ENCODE results near the gene CGB5.
A peak's percentile ranks its signal among the peaks of the same experiment; 100 is the strongest.
"Not testable (repeated sequence)": the region's sequence is repeated elsewhere in the genome, so short reads cannot be mapped to it uniquely, and the experiment has no call there.

The CGB5 gene

DNA sequence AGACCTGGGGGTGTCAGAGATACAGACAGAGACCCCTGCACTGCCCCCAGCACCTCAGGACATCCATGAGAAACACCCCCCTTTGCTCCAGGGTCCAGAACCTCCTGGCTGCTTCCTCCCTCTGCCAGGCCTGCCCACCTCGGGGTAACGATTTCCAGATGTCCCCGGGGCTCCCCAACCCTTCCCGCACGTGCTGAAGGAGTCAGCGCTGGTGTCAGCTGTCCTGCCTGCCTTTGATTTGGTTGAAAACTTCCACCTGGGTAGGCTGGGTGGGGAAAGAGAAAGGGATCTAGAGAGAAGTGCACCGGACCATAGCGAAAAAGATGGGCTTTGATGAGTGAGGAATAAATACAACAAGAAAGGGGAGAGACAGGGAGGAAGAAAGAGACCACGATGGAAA is 15.4 kb downstream of the CGB5 start:
- DNase-seq, result no peak

DNA sequence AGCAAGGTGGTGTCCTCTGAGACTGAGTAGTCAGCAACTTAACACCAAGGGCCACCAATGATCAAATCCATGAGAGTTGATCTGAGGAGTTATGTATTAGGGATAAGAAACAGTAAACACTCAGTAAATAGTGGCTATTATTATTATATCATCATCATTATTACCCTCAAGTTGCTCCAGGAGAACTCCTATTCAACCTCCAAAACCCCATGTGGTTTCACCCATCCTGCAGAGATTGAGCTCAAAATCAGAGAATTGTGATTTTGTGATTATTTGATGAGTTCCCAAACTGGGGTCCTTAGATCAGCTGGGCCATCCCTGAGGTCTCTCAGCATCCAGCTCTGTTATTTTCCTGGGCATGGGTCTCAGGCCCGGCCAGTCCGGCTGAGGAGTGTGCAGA is 17.4 kb downstream of the CGB5 start:
- DNase-seq, result no peak

DNA sequence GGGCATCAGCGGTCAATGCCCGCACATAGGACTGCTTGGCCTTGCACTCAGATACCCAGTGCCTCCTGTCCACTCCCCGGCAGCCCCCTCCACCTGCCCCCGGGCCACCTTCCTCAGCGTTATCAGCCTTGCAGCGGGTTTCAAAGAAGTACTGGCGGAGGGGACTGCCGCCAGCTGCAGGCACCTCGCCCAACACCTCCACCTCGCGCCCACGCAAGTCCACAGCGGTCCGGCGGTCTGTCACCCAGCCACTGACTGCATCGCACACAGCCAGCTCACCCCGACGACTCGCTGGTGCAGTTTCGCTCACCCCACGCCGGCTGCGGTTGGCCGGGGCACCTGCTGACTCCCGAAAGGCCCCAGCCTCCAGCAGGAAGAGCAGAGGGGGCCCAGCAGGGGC is 17.8 kb downstream of the CGB5 start:
- no peak for DNase-seq

DNA sequence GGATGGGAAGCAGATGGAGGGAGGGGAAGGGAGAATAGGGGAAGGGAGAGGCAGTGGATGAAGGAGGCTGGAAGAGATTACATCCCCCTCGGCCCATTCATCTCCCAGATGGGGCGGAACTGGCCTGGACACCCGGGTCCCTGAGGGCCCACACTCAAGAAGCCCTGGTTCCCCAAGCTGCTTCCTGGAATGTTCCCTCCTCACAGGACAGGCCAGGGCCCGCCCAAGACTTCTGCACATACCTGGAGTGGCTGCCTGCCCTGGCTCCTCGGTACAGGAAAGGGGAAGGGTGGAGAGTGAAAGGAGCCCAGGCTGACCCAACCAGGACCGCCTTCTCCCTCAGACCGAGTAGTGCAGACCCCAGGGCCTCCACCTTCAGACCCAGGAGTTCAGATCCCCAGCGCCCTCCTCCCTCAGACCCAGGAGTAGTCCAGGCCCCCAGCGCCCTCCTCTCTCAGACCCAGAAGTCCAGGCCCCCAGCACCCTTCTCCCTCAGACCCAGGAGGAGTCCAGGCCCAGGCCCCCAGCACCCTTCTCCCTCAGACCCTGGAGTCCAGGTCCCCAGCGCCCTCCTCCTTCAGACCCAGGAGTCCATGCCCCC is 20.5 kb downstream of the CGB5 start:
- DNase-seq, result no peak

DNA sequence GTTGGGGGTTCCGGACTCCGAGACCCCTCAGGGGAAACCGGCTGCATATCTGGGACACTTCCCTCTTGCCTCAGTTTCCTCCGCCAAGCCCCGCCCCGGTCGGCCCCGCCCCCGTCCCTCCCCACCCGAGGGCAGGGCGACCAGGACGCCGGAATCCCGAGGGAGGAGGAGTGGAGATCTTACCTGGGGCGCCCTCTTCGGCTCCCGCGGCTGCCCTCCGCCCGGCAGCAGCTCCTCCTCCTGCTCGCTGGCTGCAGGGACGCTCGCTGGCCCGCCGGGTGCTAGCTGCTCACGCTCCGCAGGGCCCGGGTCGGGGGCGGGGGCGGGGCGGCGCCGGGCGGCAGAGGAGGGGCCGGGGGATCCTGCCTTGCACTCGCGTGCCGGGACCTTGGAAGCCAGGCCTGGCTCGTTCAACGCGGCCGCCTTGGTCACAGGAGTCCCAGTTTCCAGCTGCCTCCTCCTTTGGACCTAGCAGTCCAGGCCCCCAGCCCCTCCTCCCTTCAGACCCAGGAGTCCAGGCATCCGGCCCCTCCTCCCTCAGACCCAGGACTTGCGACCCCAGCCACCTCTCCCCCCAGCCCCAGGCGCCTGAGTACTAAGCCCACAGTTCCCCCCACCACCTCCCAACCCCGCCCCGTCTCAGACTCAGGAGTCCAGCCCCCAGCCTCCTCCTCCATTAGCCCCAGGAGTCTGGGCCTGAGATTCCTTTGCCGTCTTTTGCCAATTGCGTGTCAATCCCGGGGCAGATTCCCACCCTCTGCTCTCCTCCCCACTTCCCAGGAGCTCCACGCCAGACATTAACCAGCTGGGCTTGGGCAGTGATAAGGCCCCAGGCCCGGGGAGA is 21.3 kb downstream of the CGB5 start, which contains the start of gene NTF4:
TSS of gene NTF4 (minus strand) at position 51 of the 844 bp plus-strand sequence. CDS start 2,821 bp downstream, outside the sequence.
- no peak for DNase-seq

DNA sequence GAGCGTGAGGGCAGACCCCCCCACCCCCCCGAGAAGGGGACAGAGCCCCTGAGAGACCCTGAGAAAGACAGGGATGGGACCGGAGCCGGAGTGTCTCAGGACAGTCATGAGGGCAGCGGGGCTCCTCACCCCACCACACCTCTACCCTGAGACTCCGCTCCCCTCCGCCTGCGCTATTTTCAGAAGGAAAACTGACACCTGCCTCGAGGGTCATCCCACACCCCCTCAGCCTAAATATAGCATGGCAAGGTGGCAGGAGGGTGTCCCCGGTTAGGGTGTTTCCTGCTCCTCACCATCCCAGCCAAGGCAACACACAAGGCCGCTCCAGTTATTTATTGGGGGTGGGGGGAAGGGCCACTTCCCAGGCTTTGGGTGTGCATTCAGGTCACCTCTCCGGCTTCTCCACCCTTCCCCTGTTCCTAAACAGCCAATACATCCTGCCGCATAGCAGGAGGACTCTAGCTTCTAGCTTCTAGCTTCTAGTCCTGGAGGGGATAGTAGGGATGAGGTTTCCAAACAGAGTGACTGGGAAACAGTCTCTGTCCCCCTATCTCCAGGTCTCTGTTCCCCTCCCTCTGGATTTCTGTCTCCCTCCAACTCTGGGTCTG is 22.4 kb downstream of the CGB5 start:
- no peak for DNase-seq

DNA sequence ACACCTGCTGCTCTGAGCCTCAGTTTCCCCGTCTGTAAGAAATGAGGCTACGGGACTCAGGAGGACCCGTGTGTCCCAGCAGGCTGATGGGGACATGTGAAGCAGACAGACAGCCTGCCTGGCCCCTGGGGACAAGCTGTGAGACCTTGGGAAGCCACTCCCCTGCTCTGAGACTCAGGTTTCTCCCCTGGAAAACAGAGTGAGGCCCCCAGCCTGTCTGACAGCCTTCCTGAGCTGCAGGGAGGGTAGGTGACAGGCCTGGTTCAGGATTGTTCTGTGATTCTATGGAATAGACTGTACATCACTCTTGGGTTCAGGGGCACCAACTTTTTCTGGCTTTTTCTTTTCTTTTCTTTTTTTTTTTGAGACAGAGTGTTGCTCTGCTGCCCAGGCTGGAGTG is 23.9 kb downstream of the CGB5 start:
- no peak for DNase-seq

DNA sequence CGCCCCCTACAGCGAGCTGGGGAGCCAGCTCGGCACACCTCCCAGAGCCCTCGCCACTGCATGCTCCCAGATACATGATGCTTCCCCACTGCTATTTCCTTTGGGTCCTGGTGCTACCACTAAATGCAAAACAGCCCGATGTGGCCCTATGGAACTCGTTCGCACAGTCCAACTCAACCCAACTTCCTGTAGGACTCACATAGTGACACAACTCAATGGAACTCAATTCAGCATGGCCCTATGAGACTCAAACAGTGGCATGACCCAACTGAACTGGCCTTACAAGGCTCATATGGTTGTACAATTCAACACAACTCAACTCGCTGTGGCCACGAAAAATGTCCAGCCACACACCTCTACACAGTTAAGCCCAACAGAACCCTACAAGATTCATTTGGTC is 25.4 kb downstream of the CGB5 start:
- DNase-seq, result no peak

DNA sequence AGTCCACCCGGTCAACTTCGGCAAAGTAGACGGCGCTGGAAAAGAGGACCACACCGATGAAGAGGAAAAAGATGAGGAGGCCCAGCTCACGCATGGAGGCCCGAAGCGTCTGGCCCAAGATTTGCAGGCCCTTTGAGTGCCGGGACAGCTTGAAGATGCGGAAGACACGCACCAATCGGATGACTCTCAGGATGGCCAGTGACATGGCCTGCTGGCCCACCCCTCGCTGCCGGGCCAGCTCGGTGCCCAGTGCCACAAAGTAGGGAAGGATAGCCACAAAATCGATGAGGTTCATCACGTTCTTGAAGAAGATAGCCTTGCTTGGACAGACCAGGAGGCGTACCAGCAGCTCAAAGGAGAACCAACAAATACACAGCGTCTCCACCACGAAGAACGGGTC is 26.8 kb downstream of the CGB5 start:
- no peak for DNase-seq

DNA sequence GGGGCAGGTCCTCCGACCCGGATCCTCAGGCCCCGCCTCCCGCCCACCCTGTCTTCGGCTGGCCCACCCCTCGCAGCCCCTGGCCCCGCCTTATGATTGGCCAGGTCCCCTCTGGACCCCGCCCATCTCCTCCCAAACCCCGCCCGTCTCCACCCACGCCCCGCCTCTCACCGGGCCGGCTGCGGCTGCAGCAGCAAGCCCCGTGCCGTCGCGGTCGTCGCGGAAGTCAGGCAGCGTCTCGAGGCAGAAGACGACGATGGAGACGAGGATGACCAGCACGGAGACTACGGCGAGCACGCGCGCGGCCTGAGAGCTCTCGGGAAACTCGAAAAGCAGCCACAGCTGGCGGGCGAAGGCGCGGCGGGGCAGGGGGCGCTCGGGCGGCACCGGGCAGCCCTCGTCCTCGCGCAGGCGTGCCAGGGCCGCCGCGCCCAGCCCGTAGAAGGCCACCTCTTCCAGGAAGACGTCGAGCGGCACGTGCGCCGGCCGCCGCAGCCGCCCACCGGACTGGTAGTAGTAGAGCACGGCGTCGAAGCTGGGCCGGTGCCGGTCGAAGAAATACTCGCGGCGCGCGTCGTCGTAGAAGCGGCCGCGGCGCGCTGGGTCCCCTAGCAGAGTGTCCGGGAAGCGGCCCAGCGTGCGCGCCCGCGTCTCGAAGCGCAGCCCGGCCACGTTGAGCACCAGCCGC is 28.4 kb downstream of the CGB5 start:
- DNase-seq, result peak in 1 of 5 donors; percentile 11

DNA sequence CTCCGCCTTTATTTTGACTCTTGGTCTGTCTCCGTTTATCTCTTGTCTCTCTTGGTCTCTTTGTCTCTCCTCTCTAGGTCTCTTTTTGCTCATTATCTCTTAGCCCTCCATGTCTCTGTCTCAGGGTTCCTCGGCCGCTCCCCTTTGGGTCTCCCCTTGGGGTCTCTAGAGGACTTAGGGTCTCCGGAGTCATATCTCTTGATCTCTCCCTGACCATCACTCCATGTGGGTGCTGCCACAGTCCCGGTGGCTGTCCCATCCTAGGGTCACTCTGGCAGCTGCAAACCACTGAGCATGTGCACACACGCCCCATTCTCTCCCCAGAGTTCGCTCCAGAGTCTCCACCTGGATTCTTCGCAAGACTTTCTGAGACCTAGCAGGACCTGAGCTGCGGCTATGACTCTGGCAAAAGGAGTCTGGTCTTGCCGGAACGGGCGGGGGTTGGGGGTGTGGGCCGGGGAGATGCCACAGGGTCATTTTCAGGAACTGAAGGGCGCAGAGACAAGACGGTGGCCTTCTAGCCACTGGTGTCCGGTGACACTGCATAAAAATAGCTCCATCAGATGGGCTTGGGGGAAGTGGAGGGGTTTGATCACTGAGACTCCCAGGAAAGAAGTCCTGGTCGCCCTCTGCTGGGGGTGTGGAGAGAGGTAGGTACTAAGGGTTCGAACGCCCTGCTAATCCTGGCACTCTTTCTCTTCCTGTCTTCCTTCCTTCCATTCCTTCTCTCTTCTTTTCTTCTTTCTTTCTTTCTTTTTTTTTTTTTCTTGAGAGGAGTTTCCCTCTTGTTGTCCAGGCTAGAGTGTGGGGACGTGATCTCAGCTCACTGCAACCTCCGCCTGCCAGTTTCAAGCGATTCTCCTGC is 30.1 kb downstream of the CGB5 start:
- DNase-seq, result no peak

DNA sequence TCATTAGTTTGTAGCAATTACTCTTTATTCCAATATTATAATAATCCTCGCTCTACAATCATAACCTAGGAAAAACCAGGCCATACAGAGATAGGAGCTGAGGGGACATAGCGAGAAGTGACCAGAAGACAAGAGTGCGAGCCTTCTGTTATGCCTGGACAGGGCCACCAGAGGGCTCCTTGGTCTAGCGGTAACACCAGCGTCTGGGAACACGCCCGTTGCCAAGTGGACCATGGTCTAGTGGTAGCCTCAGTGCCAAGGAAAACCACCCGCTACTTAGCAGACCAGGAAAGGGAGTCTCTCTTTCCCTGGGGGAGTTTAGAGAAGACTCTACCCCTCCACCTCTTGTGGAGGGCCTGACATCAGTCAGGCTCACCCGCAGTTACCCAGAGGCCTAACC is 31.2 kb downstream of the CGB5 start:
- DNase-seq, result not testable (repeated sequence)

DNA sequence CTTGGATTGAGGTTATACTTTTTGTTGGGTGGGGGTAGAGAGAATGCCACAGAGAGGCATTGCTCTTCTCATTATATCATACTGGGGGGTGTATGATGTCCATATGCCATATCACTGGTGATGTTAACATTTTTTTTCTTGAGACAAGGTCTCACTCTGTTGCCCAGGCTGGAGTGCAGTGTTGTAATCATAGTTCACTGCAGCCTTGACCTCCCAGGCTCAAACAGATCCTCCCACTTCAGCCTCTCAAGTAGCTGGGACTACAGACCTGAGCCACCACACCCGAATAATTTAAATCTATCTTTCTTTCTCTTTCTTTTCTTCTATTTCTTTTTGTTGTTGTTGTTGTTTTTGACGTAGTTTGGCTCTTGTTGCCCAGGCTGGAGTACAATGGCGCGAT is 36.7 kb downstream of the CGB5 start:
- no peak for DNase-seq

DNA sequence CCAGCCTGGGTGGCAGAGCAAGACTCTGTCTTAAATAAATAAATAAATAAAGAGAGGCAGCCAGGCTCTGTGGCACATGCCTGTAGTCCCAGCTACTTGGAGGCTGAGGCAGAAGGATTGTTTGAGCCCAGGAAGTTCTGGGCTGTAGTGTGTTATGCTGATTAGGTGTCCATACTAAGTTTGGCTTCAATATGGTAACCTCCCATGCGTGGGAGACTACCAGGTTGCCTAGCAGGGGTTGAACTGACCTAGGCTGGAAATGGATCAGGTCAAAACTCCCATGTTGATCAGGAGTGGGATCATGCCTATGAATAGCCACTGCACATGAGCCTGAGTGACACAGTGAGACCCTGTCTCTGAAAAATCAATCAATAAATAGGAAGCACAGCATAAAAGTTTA is 37.6 kb downstream of the CGB5 start:
- no peak for DNase-seq

DNA sequence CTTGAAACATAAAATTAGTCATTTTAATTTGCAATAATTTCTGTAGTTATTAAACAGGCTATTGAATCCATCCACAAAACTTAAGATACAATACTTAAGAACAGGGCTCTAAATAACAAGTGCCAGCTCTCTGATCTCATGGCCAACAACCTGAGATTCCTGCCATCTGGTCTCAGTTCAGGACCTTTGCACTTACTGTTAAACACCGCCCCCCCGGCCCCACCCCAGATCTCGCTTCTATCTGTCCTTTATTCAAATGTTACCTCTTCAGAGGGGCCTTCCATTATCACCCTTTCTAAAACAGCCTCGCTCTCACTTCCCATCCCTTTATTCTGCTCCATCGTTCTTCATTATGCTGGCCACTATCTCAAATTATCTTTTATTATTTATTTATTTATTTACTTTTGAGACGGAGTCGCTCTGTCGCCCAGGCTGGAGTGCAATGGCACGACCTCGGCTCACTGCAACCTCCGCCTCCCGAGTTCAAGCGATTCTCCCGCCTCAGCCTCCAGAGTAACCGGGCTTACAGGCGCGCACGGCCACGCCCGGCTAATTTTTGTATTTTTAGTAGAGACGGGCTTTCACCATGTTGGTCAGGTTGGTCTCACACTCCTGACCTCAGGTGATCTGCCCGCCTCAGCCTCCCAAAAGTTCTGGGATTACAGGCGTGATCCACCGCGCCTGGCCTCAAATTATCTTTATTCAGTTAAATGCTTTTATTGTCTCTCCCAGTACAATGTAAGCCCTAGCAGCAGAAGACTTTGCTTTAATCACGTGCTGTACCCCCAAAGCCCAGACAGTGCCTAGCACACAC is 40.8 kb downstream of the CGB5 start:
- DNase-seq, result no peak

DNA sequence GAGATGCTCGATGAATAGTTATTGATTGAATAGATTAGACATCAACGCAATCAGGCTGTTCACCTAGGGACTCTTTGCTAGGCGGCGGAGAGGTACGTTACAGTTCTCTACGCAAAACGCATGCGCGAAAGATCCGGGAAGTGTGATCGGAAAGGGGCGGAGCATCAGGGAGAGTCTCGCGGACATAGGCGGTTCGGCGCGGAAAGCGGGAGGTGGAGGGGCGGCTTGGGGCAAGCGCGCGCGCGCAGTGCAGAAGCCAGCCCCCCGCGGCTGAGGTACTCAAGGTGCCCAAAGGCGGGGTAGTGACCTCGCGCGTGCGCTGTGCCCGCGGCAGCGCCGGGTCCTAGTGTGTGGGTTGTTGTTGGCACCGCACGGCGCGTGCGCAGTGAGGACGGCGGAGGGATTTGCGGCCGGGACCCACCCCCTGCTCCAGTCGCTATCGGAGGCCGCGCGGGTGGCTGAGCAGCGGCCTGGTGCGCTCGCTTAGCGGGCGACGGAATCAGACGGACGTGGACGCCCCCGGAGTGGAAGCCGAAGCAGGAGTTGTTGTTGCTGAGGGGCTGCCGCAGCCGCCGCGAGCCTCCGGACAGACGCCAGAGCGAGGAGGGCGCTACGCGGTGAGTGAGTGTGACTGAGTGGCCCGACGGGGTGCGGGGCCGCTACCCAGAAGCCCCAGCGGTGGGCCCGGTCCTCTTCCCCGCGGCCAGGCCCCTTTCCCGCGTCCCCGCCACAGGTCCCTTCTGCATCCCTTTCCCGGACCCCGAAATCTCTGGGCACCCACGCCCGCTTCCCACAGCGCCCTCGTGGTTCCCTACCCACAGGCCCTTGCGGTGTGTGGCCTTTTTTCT is 41.6 kb downstream of the CGB5 start, which contains the start of gene SNRNP70:
TSS of gene SNRNP70 (plus strand) at position 432 of the 848 bp plus-strand sequence. CDS start 964 bp downstream, outside the sequence.
- DNase-seq, result peak; percentile 98 to 100 (median 100)

DNA sequence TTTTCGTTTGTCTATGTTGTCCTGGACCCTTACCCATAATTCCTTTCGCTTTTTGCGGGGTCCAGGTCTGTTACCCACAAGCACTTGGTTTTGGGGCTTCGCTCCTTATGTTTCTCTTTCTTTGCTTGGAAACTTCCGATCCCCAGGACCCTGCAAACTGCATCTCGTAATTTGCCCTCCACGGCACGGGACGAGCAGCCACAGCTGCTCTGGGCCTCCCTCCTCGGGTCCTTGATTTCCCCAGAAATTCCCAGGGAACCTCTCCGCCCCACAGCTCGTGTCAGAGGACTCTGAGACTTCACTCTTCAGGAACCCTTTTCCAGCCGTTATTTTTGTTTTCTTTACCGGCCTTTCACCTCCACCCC is 42.2 kb downstream of the CGB5 start:
- no peak for DNase-seq

DNA sequence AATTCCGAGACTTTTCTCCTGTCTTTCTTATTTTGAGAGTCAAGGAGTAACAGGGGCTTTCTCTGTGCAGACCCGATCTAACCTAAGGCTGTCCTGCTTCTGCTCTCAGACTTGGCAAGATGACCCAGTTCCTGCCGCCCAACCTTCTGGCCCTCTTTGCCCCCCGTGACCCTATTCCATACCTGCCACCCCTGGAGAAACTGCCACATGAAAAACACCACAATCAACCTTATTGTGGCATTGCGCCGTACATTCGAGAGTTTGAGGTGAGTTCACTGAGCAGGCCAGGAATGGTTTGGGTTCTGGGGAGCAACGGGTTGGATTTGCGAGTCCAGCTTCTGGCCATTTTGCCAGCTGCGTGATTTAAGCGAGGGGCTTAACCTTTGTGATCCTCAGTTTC is 42.6 kb downstream of the CGB5 start:
- no peak for DNase-seq

DNA sequence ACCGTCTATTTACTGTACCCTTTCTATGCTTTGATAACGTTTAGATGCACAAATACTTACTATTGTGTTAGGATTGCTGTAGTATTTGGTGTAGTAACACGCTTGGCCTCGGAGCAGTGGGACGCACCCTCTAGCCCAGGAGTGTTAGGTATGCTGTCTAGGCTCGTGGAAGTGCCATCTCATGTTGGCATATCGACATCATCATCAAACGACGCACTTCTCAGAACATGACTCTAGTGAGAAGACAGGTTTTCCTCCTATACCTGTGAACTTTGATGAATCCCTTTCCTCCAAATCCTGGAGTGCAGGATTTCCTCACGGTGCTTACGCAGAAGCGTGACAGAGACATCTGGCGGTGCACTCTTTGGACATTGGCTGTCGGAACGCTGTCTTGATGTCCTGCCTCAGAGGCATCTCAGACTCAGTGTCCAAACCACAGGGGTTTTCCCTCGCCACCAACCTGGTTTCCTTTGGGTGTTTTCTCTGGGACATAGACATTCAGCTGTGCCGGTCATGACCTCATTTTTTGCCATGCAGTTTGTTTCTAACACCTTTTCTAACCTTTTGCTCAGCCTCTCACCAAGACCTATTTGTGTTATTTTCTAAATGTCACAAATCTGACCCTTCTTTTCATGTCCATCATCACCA is 47.9 kb downstream of the CGB5 start:
- no peak for DNase-seq

DNA sequence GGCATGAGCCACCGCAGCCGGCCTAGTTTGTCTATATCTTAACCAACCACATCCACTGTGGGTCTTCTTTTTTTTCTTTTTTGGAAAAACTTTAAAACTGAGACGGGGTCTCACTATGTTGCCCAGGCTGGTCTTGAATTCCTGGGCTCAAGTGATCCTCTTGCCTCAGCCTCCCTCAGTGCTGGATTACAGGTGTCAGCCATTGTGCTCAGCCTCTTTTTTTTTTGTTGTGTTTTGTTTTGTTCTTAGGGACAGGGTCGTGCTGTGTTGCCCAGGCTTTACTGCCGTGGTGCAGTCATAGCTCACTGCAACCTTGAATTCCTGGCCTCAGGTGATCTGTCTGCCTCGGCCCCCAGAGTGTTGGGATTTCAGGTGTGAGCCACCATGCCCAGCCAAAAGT is 49.0 kb downstream of the CGB5 start:
- DNase-seq, result no peak

Data from T-helper 1 cell (primary cell).